ENCODE results near the gene TMEM229A.
"Not testable (repeated sequence)": the region's sequence is repeated elsewhere in the genome, so short reads cannot be mapped to it uniquely, and the experiment has no call there.

TMEM229A gene

GRCh38 chr7:124032369-124033094, at the start of gene TMEM229A:
TMEM229A (minus strand) TSS chr7:124033067; CDS start chr7:124033003, 64 bp downstream.
- DNase-seq (ENCODE audit: low read depth): no peak

GRCh38 chr7:124082234-124082633, 49.4 kb upstream of the TMEM229A start:
- not testable (repeated sequence) for DNase-seq (ENCODE audit: low read depth)

DNA sequence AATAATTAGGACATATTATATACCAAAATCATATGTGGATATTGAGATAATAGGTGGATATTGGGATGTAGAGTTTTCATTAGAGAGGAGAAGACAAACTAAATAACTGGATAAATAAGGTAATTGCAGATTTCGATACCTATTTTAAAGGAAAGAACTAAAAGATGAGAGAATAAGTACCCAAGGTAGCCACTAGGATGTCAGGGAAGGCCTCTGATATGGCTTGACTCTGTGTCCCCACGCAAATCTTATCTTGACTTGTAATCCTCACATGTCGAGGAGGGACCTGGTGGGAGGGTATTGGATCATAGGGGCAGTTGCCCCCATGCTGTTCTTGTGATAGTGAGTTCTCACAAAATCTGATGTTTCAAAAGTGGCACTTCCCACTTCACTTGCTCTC, 44.7 kb upstream of the TMEM229A start:
- no peak for DNase-seq (ENCODE audit: low read depth)

DNA sequence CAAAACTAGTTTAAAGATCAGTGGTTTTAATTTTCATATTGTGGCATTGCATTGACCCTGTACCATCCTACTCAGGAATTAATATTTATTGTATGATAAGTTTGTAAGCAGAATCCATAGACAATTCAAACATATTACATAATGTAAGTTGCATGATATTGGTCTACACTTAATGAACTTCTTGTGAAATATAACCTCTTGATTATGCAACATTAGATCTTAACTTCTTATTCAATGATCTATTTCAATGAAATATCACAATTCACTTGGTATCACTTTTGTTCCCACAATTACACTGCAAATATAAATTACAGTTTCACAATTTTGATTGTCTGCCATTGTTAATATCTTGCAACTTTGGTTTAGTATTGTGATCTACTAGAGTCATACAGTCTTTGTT, 44.0 kb upstream of the TMEM229A start:
- DNase-seq (ENCODE audit: low read depth): no peak

- no peak for DNase-seq (ENCODE audit: low read depth)
Measured at GRCh38 chr7:124074007-124074406, 41.1 kb upstream of the TMEM229A start.

DNA sequence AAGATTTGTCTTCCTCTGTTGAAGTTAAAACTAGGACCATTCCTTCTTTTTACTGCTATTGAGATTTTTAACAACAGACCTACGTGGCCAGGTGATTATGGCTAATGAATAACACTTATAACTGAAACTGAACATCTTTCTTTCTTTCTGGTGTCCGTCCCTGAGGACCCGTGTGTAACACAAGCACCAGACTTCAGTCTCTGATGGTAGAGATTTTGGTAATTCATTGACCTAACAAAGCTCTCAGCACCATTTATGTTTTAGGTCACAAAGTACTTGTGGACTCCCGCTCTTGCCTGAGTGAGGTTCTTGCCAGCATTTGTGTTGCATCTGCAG, 40.4 kb upstream of the TMEM229A start:
- DNase-seq (ENCODE audit: low read depth): no peak

- DNase-seq (ENCODE audit: low read depth): no peak
Measured at GRCh38 chr7:124072603-124073309, 39.9 kb upstream of the TMEM229A start.

- no peak for DNase-seq (ENCODE audit: low read depth)
Measured at GRCh38 chr7:124071843-124072242, 39.0 kb upstream of the TMEM229A start.

DNA sequence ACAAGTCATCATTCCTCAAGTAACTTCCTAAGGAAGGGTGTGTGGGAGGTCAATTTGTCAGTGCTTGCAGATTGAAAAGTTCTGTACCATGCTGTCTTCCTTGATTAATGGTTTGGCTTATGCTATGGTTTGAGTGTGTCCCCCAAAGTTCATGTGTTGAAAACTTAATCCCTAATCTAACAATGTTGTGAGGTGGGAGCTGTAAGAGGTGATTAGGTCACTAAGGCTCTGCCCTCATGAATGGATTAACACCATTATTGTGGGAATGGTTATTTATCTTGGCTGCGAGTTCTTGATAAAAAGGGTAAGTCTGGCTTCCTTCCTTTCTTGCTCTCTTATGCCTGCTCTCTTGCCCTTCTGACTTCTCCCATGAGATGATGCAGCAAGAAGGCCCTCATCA, 29.3 kb upstream of the TMEM229A start:
- no peak for DNase-seq (ENCODE audit: low read depth)

GRCh38 chr7:124060528-124060927, 27.7 kb upstream of the TMEM229A start:
- no peak for DNase-seq (ENCODE audit: low read depth)

DNA sequence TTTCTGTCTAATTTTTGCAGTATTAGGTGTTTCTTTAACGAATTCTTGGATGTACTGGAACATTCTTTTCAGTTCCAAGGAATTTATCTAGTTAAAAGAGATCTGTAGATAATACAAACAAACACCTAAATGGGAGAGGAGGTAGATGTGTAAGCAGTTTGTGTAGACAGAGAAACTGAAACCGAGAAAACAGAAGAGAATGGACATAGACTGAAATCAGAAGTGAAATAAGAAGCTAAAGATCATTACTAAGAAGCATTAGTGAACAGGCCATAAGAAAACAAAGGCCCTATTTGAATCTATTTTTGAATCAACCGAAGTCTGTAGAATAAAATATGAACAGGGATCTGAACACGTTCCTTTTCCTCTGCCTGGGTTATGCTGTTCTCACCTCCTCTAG, 26.5 kb upstream of the TMEM229A start:
- DNase-seq (ENCODE audit: low read depth): no peak

- DNase-seq (ENCODE audit: low read depth): no peak
Measured at GRCh38 chr7:124058515-124058914, 25.6 kb upstream of the TMEM229A start.

- no peak for DNase-seq (ENCODE audit: low read depth)
Measured at GRCh38 chr7:124057872-124058271, 25.0 kb upstream of the TMEM229A start.

DNA sequence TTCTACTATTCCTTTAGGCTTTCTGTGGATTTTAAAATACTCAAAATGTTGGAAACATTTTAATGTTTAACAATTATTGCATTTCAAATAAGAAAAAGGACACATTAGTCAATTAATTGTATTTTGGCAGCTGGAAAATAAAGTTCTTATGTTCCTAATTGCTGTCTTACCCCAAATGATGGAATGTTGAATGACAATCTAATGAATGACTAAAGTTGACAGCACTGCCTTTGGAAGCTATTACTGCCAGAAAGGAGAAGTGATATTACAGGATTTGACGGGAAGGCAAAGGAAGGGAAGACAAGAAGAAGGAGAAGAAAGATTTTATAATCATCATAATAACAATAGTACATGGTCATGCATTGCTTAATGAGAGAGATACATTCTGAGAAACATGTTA, 23.4 kb upstream of the TMEM229A start:
- DNase-seq (ENCODE audit: low read depth): no peak

DNA sequence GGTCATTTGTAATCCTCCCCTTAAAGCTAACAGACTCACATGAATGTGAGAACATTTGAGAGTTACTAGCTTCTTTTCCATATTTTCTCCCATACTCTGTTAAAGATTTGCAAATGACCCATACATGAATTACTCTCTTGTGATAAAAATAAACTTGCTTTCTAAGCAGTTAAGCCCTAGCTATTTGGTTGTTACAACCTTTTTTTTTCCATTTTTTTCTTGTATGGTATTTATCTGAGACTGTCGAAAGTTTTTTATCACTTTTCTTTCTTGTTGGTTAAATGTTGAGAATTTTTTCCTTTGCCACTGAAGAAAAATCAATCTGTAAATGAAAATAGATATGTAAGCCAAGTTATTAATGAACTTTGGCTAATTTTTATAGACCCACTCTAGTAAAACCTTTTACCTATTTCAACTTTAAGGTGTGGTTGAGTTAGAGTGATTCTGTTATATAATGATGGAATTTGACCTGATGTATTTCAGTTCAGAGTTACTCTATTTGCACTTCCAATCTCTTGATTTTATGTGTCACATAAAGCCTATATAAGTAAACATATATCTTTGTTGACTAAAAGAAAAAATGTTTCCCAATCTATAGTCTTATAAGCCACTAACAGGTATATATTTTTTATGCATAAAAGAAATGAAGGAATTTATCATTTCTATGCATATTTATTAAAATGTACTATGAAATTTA, 19.0 kb upstream of the TMEM229A start:
- no peak for DNase-seq (ENCODE audit: low read depth)

- no peak for DNase-seq (ENCODE audit: low read depth)
Measured at GRCh38 chr7:124042826-124043225, 10.0 kb upstream of the TMEM229A start.

GRCh38 chr7:124041439-124041838, 8.6 kb upstream of the TMEM229A start:
- no peak for DNase-seq (ENCODE audit: low read depth)

DNA sequence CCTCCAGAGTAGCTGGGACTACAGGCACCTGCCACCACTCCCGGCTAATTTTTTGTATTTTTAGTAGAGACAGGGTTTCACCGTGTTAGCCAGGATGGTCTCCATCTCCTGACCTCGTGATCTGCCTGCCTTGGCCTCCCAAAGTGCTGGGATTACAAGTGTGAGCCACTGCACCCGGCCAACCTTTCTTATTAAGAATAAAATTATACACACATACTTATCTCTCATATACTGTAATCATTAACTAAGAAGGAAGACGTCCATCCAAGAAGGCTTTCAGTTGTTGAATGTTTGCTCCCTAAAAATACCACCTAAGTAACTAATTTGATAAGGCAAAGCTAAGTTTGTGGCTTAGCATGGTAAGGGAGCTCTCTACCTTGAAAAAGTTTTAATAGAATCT, 5.0 kb upstream of the TMEM229A start:
- DNase-seq (ENCODE audit: low read depth): not testable (repeated sequence)

GRCh38 chr7:124035706-124036105, 2.8 kb upstream of the TMEM229A start:
- no peak for DNase-seq (ENCODE audit: low read depth)

DNA sequence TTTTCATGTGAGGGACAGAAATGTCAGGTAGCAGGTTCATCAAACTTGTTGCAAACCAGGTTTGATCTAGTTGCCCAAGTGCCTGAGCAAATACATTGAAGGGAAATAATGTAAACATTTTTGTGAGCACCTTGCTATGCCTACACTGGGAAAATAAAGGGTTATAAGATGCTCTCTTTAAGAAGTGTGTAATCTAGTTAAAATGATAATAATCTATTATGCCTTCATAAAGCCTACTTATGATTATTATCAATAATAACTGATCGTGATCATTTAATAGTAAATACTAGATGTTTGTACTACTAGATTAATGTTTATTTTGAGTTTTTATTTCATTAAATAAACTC, 1.9 kb upstream of the TMEM229A start:
- DNase-seq (ENCODE audit: low read depth): no peak

DNA sequence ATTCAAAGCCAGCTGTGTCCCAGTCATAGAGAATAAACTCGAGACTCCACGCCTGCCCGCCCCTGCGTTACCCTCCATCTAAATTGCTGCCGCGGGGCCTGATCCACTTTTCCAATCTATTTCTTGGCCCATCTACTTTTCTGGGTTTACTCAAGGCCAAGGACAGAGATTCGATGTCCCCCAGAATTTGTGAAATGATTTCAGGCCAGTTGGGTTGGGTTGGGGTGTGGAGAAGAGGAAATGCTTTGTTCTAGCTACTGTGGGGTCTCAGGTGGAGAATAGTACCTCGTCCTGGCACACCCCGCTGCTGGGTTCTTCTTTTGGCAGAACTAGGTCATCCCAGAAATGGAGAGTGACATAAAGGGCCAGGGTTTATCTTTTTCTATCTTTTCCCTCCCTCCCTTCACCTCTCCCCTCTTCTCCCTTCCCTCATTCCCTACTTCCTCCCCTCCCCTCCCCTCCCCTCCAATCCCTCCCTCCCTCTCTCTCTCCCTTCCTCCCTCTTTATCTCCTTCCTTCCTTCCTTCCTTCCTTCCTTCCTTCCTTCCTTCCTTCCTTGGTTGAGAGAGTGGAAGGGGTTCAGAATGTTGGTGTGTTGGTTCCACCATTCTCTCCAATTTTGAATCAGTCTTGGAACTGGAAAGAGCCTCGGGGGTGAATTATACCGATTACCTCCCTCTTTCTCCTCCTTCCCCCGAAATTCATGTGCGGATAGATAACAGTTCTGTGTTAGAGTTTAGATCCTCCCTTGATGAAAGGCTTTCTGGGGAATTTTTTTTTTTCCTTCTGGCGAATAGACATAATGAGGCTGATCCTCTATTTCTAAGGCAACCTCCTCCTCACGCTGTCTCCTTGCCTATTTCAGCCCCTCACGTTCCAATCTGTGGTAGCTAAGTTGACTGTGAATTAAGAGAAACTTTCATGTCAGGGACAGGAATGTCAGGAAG, 1.2 kb upstream of the TMEM229A start:
- no peak for DNase-seq (ENCODE audit: low read depth)
